CD14-positive monocyte (primary cell): Measurements from ENCODE around the gene STAC. TPM values are rescaled to one million over a fixed set of nuclear protein-coding genes. Genes with fewer than 3 reads are reported as not detected.
"Not testable (repeated sequence)": the region's sequence is repeated elsewhere in the genome, so short reads cannot be mapped to it uniquely, and the experiment has no call there.

ENCODE experiments used
- DNase-seq, 3 donors: peaks; one replicate each; pipeline ENCODE4 v3.0.0-alpha.2; 2011 to 2022
- H2AFZ ChIP-seq: 2 replicates; pipeline ENCODE4 v1.6.0; 2012; ENCODE audit warnings: mild to moderate bottlenecking, low read depth, low read length, inconsistent platforms; ENCODE audit not compliant: insufficient read depth, poor library complexity, severe bottlenecking
- H3K27ac ChIP-seq, 2 donors: 1 replicate in 1 of 2; 2 replicates in 1 of 2; pipeline ENCODE4 v1.5.1; 2012 to 2013; ENCODE audit warnings: low read length in 2 of 2, control low read depth in 1 of 2, inconsistent platforms in 1 of 2, low read depth in 1 of 2, mild to moderate bottlenecking in 1 of 2
- H3K27me3 ChIP-seq, 2 donors: one replicate each; pipeline versions ENCODE4 v1.6.0 to v1.6.1; 2011 to 2013; ENCODE audit warnings: low read length in 2 of 2; ENCODE audit not compliant: control insufficient read depth in 2 of 2, insufficient read depth in 2 of 2
- H3K36me3 ChIP-seq, 2 donors: replicated peaks in 1 of 2; 1 replicate in 1 of 2; 2 replicates in 1 of 2; pipeline versions ENCODE4 v1.5.1 to v1.6.1; 2012 to 2013; ENCODE audit warnings: low read length in 2 of 2, control low read depth in 1 of 2, inconsistent platforms in 1 of 2, mild to moderate bottlenecking in 1 of 2; ENCODE audit not compliant: insufficient read depth in 2 of 2, control insufficient read depth in 1 of 2
- H3K4me1 ChIP-seq, 2 donors: 1 replicate in 1 of 2; 2 replicates in 1 of 2; pipeline versions ENCODE4 v1.5.1 to v1.6.1; 2012 to 2013; ENCODE audit warnings: low read length in 2 of 2, control low read depth in 1 of 2, inconsistent platforms in 1 of 2, mild to moderate bottlenecking in 1 of 2, moderate library complexity in 1 of 2; ENCODE audit not compliant: insufficient read depth in 2 of 2, control insufficient read depth in 1 of 2
- H3K4me2 ChIP-seq: replicated peaks from 2 replicates; pipeline ENCODE3; 2012; ENCODE audit warnings: low read length, moderate library complexity, mild to moderate bottlenecking; ENCODE audit not compliant: poor library complexity, severe bottlenecking; ENCODE audit errors: extremely low read depth
- H3K4me3 ChIP-seq, 3 experiments: fragments of 200-600 bp in 1 of 3; sonication (generic) in 1 of 3; replicated peaks in 1 of 3; 1 replicate in 2 of 3; 2 replicates in 1 of 3; pipeline ENCODE4 v1.5.1; 2011 to 2013; ENCODE audit warnings: low read length in 3 of 3, mild to moderate bottlenecking in 3 of 3, control low read depth in 2 of 3, low read depth in 2 of 3, inconsistent platforms in 1 of 3, moderate library complexity in 1 of 3
- H3K79me2 ChIP-seq: 2 replicates; pipeline ENCODE4 v1.6.0; 2012; ENCODE audit warnings: mild to moderate bottlenecking, control low read depth, inconsistent platforms, low read length, moderate library complexity; ENCODE audit not compliant: insufficient read depth
- H3K9ac ChIP-seq: 2 replicates; pipeline ENCODE4 v1.6.0; 2017; ENCODE audit warnings: low read length, mild to moderate bottlenecking; ENCODE audit not compliant: insufficient read depth, poor library complexity, severe bottlenecking
- H3K9me3 ChIP-seq, 2 donors: replicated peaks in 1 of 2; 1 replicate in 1 of 2; 2 replicates in 1 of 2; pipeline versions ENCODE4 v1.5.1 to v1.6.1; 2012 to 2013; ENCODE audit warnings: low read length in 2 of 2, control low read depth in 1 of 2; ENCODE audit not compliant: control insufficient read depth in 1 of 2, insufficient read depth in 1 of 2
- H4K20me1 ChIP-seq: 2 replicates; pipeline ENCODE4 v1.6.0; 2012; ENCODE audit warnings: mild to moderate bottlenecking, low read length, control low read depth, moderate library complexity; ENCODE audit not compliant: insufficient read depth
- H3K27ac Mint-ChIP-seq, 7 donors: one replicate each; pipeline ENCODE4 v1.8.0; 2020; ENCODE audit warnings: mild to moderate bottlenecking in 7 of 7, mixed read lengths in 7 of 7, moderate library complexity in 6 of 7, inconsistent platforms in 2 of 7
- H3K27me3 Mint-ChIP-seq, 3 donors: one replicate each; pipeline ENCODE4 v1.8.0; 2021 to 2022; ENCODE audit warnings: low read depth in 3 of 3, mild to moderate bottlenecking in 3 of 3, mixed read lengths in 3 of 3, moderate library complexity in 3 of 3, inconsistent platforms in 1 of 3
- H3K36me3 Mint-ChIP-seq, 2 donors: one replicate each; pipeline ENCODE4 v1.8.0; 2020; ENCODE audit warnings: mixed read lengths in 2 of 2, inconsistent platforms in 1 of 2, mild to moderate bottlenecking in 1 of 2
- H3K4me1 Mint-ChIP-seq: one replicate; pipeline ENCODE4 v1.8.0; 2020; ENCODE audit warnings: mild to moderate bottlenecking, mixed read lengths
- H3K4me3 Mint-ChIP-seq, 2 donors: one replicate each; pipeline ENCODE4 v1.8.0; 2020; ENCODE audit warnings: mild to moderate bottlenecking in 2 of 2, mixed read lengths in 2 of 2, moderate library complexity in 1 of 2
- H3K9me3 Mint-ChIP-seq, 7 donors: one replicate each; pipeline ENCODE4 v1.8.0; 2020 to 2022; ENCODE audit warnings: mixed read lengths in 7 of 7, mild to moderate bottlenecking in 6 of 7, moderate library complexity in 6 of 7, inconsistent platforms in 2 of 7
- CTCF ChIP-seq: fragments of 200-600 bp; IDR thresholded peaks from one replicate; pipeline ENCODE4 v1.8.0; 2022; ENCODE audit warnings: antibody characterized with exemption, mild to moderate bottlenecking
- WGBS: methylation state at CpG from one replicate; pipeline ENCODE4 v1.1.5; 2013; ENCODE audit warnings: missing lambda C conversion rate; ENCODE audit not compliant: insufficient coverage; 5-methylcytosine and 5-hydroxymethylcytosine counted together
- intact Hi-C, 2 donors: fragments of 100-400 bp; cut with micrococcal nuclease; formaldehyde crosslinking; loops; one replicate each; pipeline versions ENCODE4 v1.15.0 to v1.15.1; 2023
- polyA plus RNA-seq, 3 donors: library from polyadenylated mRNA; depleted of rRNA in 1 of 3; unstranded in 2 of 3; stranded (reverse) in 1 of 3; fragments of 300-500 nt in 2 of 3; fragments of >200 nt in 1 of 3; fragmentation: Illumina TruSeq in 2 of 3; gene quantifications; 1 replicate in 2 of 3; 2 replicates in 1 of 3; pipeline ENCODE4 v1.2.3, GENCODE V29; 2012 to 2021

Gene STAC
- polyA plus RNA-seq, 3 donors = 0.10 to 0.40 (median 0.12) TPM

DNA sequence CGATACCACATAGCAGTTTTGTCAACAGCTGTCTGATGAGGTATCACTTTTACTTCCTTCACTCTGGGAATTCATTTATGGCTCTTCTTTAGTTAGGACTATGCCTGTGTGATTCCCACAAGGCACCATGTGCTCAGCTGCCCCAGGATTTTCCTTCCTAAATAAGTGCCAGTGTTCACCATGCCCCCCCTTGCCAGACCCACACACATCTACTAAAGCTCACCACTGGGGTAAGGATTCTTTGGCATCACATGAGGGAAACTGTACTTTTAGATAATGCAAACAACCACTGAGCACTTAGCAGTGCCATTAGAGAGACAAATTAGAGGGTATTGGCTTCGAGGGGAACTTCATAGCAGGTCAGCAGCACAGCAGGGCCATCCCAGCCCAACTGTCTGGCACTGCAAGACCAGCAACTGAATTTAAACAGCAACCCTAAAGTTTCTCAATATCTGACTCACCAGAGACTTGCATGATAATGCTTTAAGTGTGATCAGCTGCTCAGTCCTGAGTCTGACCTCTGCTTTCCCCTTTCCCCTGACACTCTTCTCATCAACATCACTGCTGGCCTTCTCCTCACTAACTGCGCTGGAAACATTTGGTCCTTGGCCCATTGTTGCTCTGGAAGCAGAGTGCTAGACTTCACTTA is 114.3 kb downstream of the STAC start:
- peaks cover 0 to 3% of the 10 kb centered on the region in 2 donors for H3K36me3 Mint-ChIP-seq
- Histone ChIP-seq H3K27ac (peak overlapping the region in 1 of 2 donors; percentile 60), H3K4me3 (peak overlapping the region in 1 of 3 experiments; percentile 10), H3K4me1 (peaks cover 35 to 39% of the 10 kb centered on the region in 2 donors), H2AFZ (no peak overlapping the region), H3K9me3 (no peaks in the 10 kb centered on the region), H3K79me2 (no peaks in the 10 kb centered on the region), H4K20me1 (no peaks in the 10 kb centered on the region), H3K27me3 (no peaks in the 10 kb centered on the region), H3K9ac (no peak overlapping the region), H3K4me2 (no peak overlapping the region), H3K36me3 (no peaks in the 10 kb centered on the region)
- H3K27me3 Mint-ChIP-seq = peaks cover 0 to 4% (median 2%) of the 10 kb centered on the region in 3 donors
- H3K4me3 Mint-ChIP-seq = peak overlapping the region in 1 of 2 donors; percentile 76
- TF ChIP-seq CTCF = no peak
- intact Hi-C loops = no loop called here
- peaks cover 0 to 2% (median 0%) of the 10 kb centered on the region in 7 donors for H3K9me3 Mint-ChIP-seq
- peak overlapping the region; percentile 53 to 86 (median 81) for H3K27ac Mint-ChIP-seq
- peaks cover 49% of the 10 kb centered on the region for H3K4me1 Mint-ChIP-seq
- peak; percentile 77 to 84 (median 82) for DNase-seq
- 50% methylated on average over 1 of the region's 3 CpGs for WGBS

GRCh38 chr3:36496684-36497633 is 116.7 kb downstream of the STAC start:
- Mint-ChIP-seq H3K27me3 (peaks cover 0 to 4% (median 2%) of the 10 kb centered on the region in 3 donors), H3K36me3 (peaks cover 0 to 5% of the 10 kb centered on the region in 2 donors), H3K9me3 (peaks cover 0 to 2% (median 0%) of the 10 kb centered on the region in 7 donors), H3K4me1 (peaks cover 61% of the 10 kb centered on the region), H3K27ac (peak overlapping the region in 1 of 7 donors; percentile 31), H3K4me3 (peak overlapping the region in 1 of 2 donors; percentile 70)
- peak in 2 of 3 donors; percentile 3 to 25 for DNase-seq
- Histone ChIP-seq H3K9me3 (no peaks in the 10 kb centered on the region), H3K27me3 (no peaks in the 10 kb centered on the region), H3K4me1 (peaks cover 43 to 53% of the 10 kb centered on the region in 2 donors), H4K20me1 (no peaks in the 10 kb centered on the region), H3K79me2 (no peaks in the 10 kb centered on the region), H3K9ac (no peak overlapping the region), H3K4me3 (peak overlapping the region in 1 of 3 experiments; percentile 29), H3K4me2 (peak overlapping the region; percentile 40), H3K36me3 (no peaks in the 10 kb centered on the region), H3K27ac (no peak overlapping the region), H2AFZ (no peak overlapping the region)
- intact Hi-C loops = no loop called here
- no CpG with 5 or more reads among the region's 2 CpGs for WGBS
- TF ChIP-seq CTCF = no peak

DNA sequence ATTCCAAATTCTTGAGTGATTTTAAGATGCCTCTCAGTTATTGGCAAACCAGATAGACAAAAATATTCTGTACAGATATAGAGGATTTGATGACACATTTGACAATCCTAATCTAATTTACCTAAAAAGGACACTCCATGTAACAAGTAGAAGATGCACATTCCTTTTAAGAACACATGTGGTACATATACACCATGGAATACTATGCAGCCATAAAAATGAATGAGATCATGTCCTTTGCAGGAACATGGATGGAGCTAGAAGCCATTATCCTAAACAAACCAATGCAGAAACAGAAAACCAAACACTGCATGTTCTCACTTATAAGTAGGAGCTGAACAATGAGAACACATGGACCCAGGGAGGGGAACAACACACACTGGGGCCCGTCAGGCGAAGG is 119.7 kb downstream of the STAC start:
- intact Hi-C loops = not testable (repeated sequence)

More for the DNA sequence above, 119.7 kb downstream of the STAC start:
- not testable (repeated sequence) for H3K79me2 ChIP-seq, H3K4me2 ChIP-seq, DNase-seq, H3K9me3 ChIP-seq, H4K20me1 ChIP-seq, H3K36me3 ChIP-seq, H3K36me3 Mint-ChIP-seq, H3K27me3 ChIP-seq, H2AFZ ChIP-seq, H3K4me3 Mint-ChIP-seq, H3K4me3 ChIP-seq, H3K27ac ChIP-seq, H3K27ac Mint-ChIP-seq, H3K27me3 Mint-ChIP-seq, H3K9ac ChIP-seq, H3K9me3 Mint-ChIP-seq
- peaks cover 33 to 44% of the 10 kb centered on the region in 2 donors for H3K4me1 ChIP-seq
- WGBS = no CpG with 5 or more reads among the region's 2 CpGs
- peaks cover 49% of the 10 kb centered on the region for H3K4me1 Mint-ChIP-seq
